ENCODE measurements around the gene DTD1.

Gene DTD1

GRCh38 chr20:18615020-18615650 lies 27.3 kb downstream of the DTD1 start:
- TF ChIP-seq POLR2A (IDR thresholded peaks at IDR 0.05; ENCODE audit: extremely low read depth, insufficient read length) (no peak), CTCF (IDR thresholded peaks at IDR 0.05; ENCODE audit: low read depth, low read length) (no peak)
- DNase-seq (ENCODE audit: low read depth), result no peak
- no peak overlapping the region for H3K4me3 ChIP-seq (ENCODE audit: low read depth, low read length)

GRCh38 chr20:18621004-18621403 lies 33.1 kb downstream of the DTD1 start:
- no peak for DNase-seq (ENCODE audit: low read depth)
- no peak for TF ChIP-seq CTCF (IDR thresholded peaks at IDR 0.05; ENCODE audit: low read depth, low read length)

GRCh38 chr20:18623156-18623910 lies 35.5 kb downstream of the DTD1 start:
- H3K4me3 ChIP-seq (ENCODE audit: low read depth, low read length), result no peak overlapping the region
- TF ChIP-seq MAX (IDR thresholded peaks at IDR 0.05; ENCODE audit: low read depth, low read length) (no peak), MYC (IDR thresholded peaks at IDR 0.05; ENCODE audit: low read depth, low read length) (no peak), CTCF (IDR thresholded peaks at IDR 0.05; ENCODE audit: low read depth, low read length) (no peak), POLR2A (IDR thresholded peaks at IDR 0.05; ENCODE audit: extremely low read depth, insufficient read length) (no peak)

More at GRCh38 chr20:18621004-18621403, 33.1 kb downstream of the DTD1 start:
- H3K4me3 ChIP-seq (ENCODE audit: low read depth, low read length), result no peak overlapping the region

GRCh38 chr20:18624948-18625347 lies 37.1 kb downstream of the DTD1 start:
- TF ChIP-seq MAX (IDR thresholded peaks at IDR 0.05; ENCODE audit: low read depth, low read length), result no peak
- TF ChIP-seq MYC (IDR thresholded peaks at IDR 0.05; ENCODE audit: low read depth, low read length), result no peak
- no peak for TF ChIP-seq POLR2A (IDR thresholded peaks at IDR 0.05; ENCODE audit: extremely low read depth, insufficient read length)
- no peak for TF ChIP-seq CTCF (IDR thresholded peaks at IDR 0.05; ENCODE audit: low read depth, low read length)
- H3K4me3 ChIP-seq (ENCODE audit: low read depth, low read length), result no peak overlapping the region
- DNase-seq (ENCODE audit: low read depth), result no peak

More at GRCh38 chr20:18623156-18623910, 35.5 kb downstream of the DTD1 start:
- no peak for DNase-seq (ENCODE audit: low read depth)

GRCh38 chr20:18625907-18626655 lies 38.2 kb downstream of the DTD1 start:
- no peak overlapping the region for H3K4me3 ChIP-seq (ENCODE audit: low read depth, low read length)
- no peak for DNase-seq (ENCODE audit: low read depth)
- TF ChIP-seq MYC (IDR thresholded peaks at IDR 0.05; ENCODE audit: low read depth, low read length) (no peak), MAX (IDR thresholded peaks at IDR 0.05; ENCODE audit: low read depth, low read length) (no peak), POLR2A (IDR thresholded peaks at IDR 0.05; ENCODE audit: extremely low read depth, insufficient read length) (no peak), CTCF (IDR thresholded peaks at IDR 0.05; ENCODE audit: low read depth, low read length) (no peak)
